ENCODE measurements around the gene LYAR. TPM values are rescaled to one million over a fixed set of nuclear protein-coding genes. Genes with fewer than 3 reads are reported as not detected.

The LYAR gene
- total and polyA plus RNA-seq, 2 of the 13 experiments (the other 11 are each of a cell fraction or from before 2014, with no cell fraction given) = 7.8 to 94.2 TPM

DNA sequence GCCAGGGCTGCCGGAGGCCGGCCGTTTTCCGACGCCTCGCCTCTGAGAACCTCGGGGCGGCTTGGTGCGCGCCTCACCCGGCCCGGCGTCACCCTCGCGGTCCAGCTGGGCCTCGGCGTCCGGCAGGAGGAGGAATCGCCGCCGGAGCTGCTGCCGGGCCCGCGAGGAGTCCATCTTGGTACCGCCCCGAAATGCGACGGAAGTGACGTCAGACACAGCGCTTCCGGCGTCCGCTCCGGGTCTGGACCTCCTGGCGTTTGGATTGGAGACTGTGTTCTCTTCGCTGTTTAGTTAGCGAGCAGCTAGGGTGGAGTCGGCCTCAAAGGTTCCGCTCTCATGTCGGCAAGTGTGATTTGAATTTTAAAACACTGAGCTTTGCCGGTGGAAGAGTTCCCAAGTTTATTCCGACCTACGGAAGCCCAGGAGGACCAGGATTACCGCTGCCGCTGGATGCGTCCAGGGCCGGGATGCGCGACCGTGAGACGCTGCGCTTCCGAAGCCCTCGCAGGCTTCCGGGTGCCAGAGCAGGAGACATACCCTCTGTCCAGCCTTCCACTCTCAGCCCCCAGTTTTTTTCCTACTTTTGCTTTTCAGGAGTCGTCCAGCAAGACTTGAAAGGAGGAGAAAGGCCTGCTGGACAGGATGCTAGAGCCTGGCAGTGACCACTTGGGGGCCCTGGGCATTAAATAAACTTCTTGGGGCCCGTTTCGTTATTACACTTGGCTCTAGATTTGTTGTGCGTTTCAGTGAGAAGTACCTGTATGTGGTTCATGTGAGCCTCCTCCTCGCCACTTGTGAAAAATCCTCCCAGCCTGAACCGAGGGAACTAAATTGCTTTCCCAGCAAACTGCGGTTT, 41.7 kb downstream of the LYAR start, which contains the start of gene TMEM128 (continued):
- TF ChIP-seq ZNF230 (CRISPR knock-in tag; IDR thresholded peaks at IDR 0.05) (peak; percentile 20; the same call in 1 of the 2 replicates), ZNF83 (CRISPR knock-in tag; IDR thresholded peaks at IDR 0.05; ENCODE audit: borderline replicate concordance) (no peak), ZNF746 (CRISPR knock-in tag; IDR thresholded peaks at IDR 0.05) (no peak), GTF3A (CRISPR knock-in tag; conservative IDR thresholded peaks at IDR 0.05) (no peak), ZNF720 (CRISPR knock-in tag; IDR thresholded peaks at IDR 0.05) (no peak), HIVEP1 (CRISPR knock-in tag; IDR thresholded peaks at IDR 0.05) (peak; percentile 42; the same call in 1 of the 2 replicates), RAD21 (CRISPR knock-in tag; IDR thresholded peaks at IDR 0.05) (no peak), KDM5B (CRISPR knock-in tag; IDR thresholded peaks at IDR 0.05; ENCODE audit: borderline replicate concordance) (peak; percentile 76), SIX1 (CRISPR knock-in tag; IDR thresholded peaks at IDR 0.05; ENCODE audit: borderline replicate concordance) (peak; percentile 5; the same call in 1 of the 2 replicates), ZNF280B (CRISPR knock-in tag; IDR thresholded peaks at IDR 0.05; ENCODE audit: borderline replicate concordance) (peak; percentile 68; the same call in 1 of the 2 replicates), ZSCAN31 (CRISPR knock-in tag; IDR thresholded peaks at IDR 0.05; ENCODE audit: low read depth) (no peak), ZNF646 (CRISPR knock-in tag; IDR thresholded peaks at IDR 0.05) (0 out of 2 replicates have a peak, but pooled peaks have one; percentile 16), ZC3H4 (CRISPR knock-in tag; IDR thresholded peaks at IDR 0.05; ENCODE audit: borderline replicate concordance) (no peak), ZNF33A (CRISPR knock-in tag; IDR thresholded peaks at IDR 0.05; ENCODE audit: borderline replicate concordance) (no peak), MIXL1 (CRISPR knock-in tag; IDR thresholded peaks at IDR 0.05) (no peak; the same call in 1 of the 2 replicates)
- TF ChIP-seq, protein P1, sequence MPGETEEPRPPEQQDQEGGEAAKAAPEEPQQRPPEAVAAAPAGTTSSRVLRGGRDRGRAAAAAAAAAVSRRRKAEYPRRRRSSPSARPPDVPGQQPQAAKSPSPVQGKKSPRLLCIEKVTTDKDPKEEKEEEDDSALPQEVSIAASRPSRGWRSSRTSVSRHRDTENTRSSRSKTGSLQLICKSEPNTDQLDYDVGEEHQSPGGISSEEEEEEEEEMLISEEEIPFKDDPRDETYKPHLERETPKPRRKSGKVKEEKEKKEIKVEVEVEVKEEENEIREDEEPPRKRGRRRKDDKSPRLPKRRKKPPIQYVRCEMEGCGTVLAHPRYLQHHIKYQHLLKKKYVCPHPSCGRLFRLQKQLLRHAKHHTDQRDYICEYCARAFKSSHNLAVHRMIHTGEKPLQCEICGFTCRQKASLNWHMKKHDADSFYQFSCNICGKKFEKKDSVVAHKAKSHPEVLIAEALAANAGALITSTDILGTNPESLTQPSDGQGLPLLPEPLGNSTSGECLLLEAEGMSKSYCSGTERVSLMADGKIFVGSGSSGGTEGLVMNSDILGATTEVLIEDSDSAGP (CRISPR knock-in tag; IDR thresholded peaks at IDR 0.05; ENCODE audit: borderline replicate concordance) = peak; percentile 88; the same call in 1 of the 2 replicates
- TF ChIP-seq, protein P2, sequence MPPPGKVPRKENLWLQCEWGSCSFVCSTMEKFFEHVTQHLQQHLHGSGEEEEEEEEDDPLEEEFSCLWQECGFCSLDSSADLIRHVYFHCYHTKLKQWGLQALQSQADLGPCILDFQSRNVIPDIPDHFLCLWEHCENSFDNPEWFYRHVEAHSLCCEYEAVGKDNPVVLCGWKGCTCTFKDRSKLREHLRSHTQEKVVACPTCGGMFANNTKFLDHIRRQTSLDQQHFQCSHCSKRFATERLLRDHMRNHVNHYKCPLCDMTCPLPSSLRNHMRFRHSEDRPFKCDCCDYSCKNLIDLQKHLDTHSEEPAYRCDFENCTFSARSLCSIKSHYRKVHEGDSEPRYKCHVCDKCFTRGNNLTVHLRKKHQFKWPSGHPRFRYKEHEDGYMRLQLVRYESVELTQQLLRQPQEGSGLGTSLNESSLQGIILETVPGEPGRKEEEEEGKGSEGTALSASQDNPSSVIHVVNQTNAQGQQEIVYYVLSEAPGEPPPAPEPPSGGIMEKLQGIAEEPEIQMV (CRISPR knock-in tag; IDR thresholded peaks at IDR 0.05; ENCODE audit: low read depth) = peak; percentile 99

Data from HepG2 (cell line).